Esophagus squamous epithelium (tissue), 5 donors: ENCODE results near the gene SMIM44. TPM values are rescaled to one million over a fixed set of nuclear protein-coding genes. Genes with fewer than 3 reads are reported as not detected.
"Not testable (repeated sequence)": the region's sequence is repeated elsewhere in the genome, so short reads cannot be mapped to it uniquely, and the experiment has no call there.

Source experiments
- DNase-seq: peaks from one replicate; lab custom pipeline; 2025; lab: John Stamatoyannopoulos, UW
- H3K27ac ChIP-seq, 4 donors: fragments of 200-600 bp; sonication (generic); one replicate each; pipeline ENCODE4 v1.5.1; 2016 to 2019; ENCODE audit warnings: mild to moderate bottlenecking in 1 of 4
- H3K27me3 ChIP-seq, 4 donors: fragments of 200-600 bp; sonication (generic); 1 replicate in 3 of 4; 2 replicates in 1 of 4; pipeline versions ENCODE4 v1.5.1 to v1.6.0; 2017 to 2021; ENCODE audit warnings: antibody characterized with exemption in 1 of 4
- H3K36me3 ChIP-seq, 3 donors: fragments of 200-600 bp; sonication (generic); one replicate each; pipeline ENCODE4 v1.5.1; 2016 to 2019
- H3K4me1 ChIP-seq, 3 donors: fragments of 200-600 bp; sonication (generic); one replicate each; pipeline ENCODE4 v1.5.1; 2017 to 2019
- H3K4me3 ChIP-seq, 4 donors: fragments of 200-600 bp; sonication (generic); 1 replicate in 3 of 4; 2 replicates in 1 of 4; pipeline ENCODE4 v1.5.1; 2016 to 2019; ENCODE audit warnings: mild to moderate bottlenecking in 2 of 4, moderate library complexity in 1 of 4
- H3K9me3 ChIP-seq, 3 donors: fragments of 200-600 bp; sonication (generic); one replicate each; pipeline ENCODE4 v1.5.1; 2016 to 2019
- POLR2A ChIP-seq, 4 donors: fragments of 450-650 bp; IDR thresholded peaks; one replicate each; pipeline ENCODE4 v1.6.1; 2017; ENCODE audit warnings: antibody characterized with exemption in 4 of 4, mild to moderate bottlenecking in 4 of 4, moderate library complexity in 3 of 4
- WGBS, 2 donors: methylation state at CpG; one replicate each; pipeline ENCODE4 v1.1.5; 2018; 5-methylcytosine and 5-hydroxymethylcytosine counted together
- intact Hi-C: fragments of 100-400 bp; cut with DNase I; formaldehyde crosslinking; loops from one replicate; pipeline ENCODE4 v1.15.0; 2022
- total RNA-seq, 4 donors: library from RNA; depleted of rRNA; stranded (reverse); fragments of >200 nt; gene quantifications; one replicate each; pipeline ENCODE4 v1.1.0, GENCODE V29; 2016
- TF ChIP-seq, protein P1 (sequence below), 6 experiments: fragments of 450-650 bp in 4 of 6; fragments of 200-600 bp in 2 of 6; sonication (generic) in 2 of 6; IDR thresholded peaks; one replicate each; pipeline ENCODE4 v1.5.1; 2016 to 2019; ENCODE audit warnings: antibody characterized with exemption in 6 of 6, mild to moderate bottlenecking in 4 of 6, moderate library complexity in 4 of 6
- donor health status: DM: yes; HTN: yes; CAD: no.

The SMIM44 gene
- total RNA-seq, 4 donors from 2014 or later: not detected

DNA sequence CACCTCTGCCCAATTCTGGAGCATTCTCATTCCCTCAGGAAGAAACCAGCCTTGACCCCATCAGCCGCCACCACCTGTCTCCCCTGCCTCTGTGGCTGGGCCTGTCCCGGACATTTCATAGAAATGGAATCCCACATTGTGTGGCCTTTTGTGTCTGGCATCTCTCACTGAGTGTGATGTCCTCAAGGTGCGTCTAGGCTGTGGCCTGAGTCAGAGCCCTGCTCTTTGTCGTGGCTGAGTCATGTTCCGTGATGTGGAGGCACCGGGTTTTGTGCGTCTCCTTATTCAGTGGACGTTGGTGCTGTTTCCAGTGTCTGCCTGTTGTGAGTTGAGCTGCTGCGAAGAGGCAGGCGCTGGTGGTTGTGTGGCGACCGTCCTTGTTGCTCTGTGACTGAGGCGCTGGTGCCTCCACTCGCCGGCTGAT is 26.3 kb upstream of the SMIM44 start:
- Histone ChIP-seq H3K36me3 (peaks cover 0 to 50% (median 0%) of the 10 kb centered on the region in 3 donors), H3K4me1 (peaks cover 11 to 90% (median 23%) of the 10 kb centered on the region in 3 donors), H3K4me3 (no peak overlapping the region), H3K27ac (peak overlapping the region in 2 of 4 donors; percentile 61 to 71), H3K9me3 (no peaks in the 10 kb centered on the region), H3K27me3 (no peaks in the 10 kb centered on the region)
- no peak for DNase-seq
- intact Hi-C loops: loop anchor here (5.0 kb wide), 1 partner anchor 58 kb away; no protein-coding TSS in a partner anchor
- 74 to 79% methylated on average over 5 of the region's 15 CpGs for WGBS, 2 donors
- TF ChIP-seq POLR2A (IDR thresholded peaks at IDR 0.05): no peak
- TF ChIP-seq, protein P1, sequence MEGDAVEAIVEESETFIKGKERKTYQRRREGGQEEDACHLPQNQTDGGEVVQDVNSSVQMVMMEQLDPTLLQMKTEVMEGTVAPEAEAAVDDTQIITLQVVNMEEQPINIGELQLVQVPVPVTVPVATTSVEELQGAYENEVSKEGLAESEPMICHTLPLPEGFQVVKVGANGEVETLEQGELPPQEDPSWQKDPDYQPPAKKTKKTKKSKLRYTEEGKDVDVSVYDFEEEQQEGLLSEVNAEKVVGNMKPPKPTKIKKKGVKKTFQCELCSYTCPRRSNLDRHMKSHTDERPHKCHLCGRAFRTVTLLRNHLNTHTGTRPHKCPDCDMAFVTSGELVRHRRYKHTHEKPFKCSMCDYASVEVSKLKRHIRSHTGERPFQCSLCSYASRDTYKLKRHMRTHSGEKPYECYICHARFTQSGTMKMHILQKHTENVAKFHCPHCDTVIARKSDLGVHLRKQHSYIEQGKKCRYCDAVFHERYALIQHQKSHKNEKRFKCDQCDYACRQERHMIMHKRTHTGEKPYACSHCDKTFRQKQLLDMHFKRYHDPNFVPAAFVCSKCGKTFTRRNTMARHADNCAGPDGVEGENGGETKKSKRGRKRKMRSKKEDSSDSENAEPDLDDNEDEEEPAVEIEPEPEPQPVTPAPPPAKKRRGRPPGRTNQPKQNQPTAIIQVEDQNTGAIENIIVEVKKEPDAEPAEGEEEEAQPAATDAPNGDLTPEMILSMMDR (IDR thresholded peaks at IDR 0.05): no peak

DNA sequence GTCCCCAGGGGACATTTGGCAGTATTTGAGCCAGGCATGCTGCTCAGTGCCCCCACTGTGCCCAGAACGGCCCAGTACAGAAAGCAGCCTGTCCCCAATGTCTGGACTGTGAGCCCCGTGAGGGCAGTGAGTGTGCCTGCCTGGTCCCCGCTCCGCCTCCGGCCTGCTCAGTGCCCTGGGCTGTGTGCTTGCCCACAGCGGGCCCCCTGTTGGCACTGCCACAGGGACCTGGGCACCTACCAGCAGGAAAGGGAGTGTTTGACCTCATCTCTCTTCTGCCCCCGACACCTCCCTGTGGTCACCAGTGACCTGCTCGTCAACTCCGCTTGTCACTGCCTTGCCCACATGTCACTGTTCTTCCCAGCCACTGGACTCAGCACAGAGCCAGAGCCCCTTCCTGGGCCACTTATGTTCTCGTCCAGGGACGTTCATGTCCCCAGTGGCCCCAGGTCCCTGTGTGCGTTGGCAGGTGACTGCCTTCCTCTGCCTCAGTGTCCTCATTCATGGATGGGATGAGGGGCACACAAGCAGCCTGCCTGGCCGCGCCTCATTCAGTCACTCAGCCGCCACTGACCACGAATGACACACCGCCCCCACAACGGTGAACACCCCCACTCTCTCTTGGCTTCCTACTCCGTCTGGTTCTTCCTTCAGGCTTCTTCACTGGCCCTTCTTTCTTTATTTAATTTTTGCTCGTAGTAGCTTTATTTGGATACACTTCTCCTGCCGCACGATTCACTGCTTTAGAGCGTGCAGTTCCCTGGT is 25.7 kb upstream of the SMIM44 start:
- intact Hi-C loops: loop anchor here (5.0 kb wide), 1 partner anchor 58 kb away; no protein-coding TSS in a partner anchor
- DNase-seq: no peak
- TF ChIP-seq POLR2A (IDR thresholded peaks at IDR 0.05): no peak
- TF ChIP-seq, protein P1 (IDR thresholded peaks at IDR 0.05): no peak
- Histone ChIP-seq H3K27me3 (no peaks in the 10 kb centered on the region), H3K9me3 (no peaks in the 10 kb centered on the region), H3K36me3 (peaks cover 0 to 50% (median 0%) of the 10 kb centered on the region in 3 donors), H3K27ac (peak overlapping the region in 3 of 4 donors; percentile 26 to 71 (median 61)), H3K4me3 (no peak overlapping the region), H3K4me1 (peaks cover 11 to 83% (median 23%) of the 10 kb centered on the region in 3 donors)
- WGBS, 2 donors: 74 to 81% methylated on average over 15 to 17 of the region's 23 CpGs

GRCh38 chr19:3508121-3508661 is 24.9 kb upstream of the SMIM44 start:
- DNase-seq, H3K27me3 ChIP-seq, H3K9me3 ChIP-seq: not testable (repeated sequence)
- 87 to 93% methylated on average over 10 to 16 of the region's 18 CpGs for whole genome bisulfite sequencing, 2 donors
- Histone ChIP-seq H3K27ac (peak overlapping the region; percentile 26 to 98 (median 96)), H3K36me3 (peaks cover 0 to 46% (median 0%) of the 10 kb centered on the region in 3 donors), H3K4me1 (peaks cover 11 to 76% (median 23%) of the 10 kb centered on the region in 3 donors), H3K4me3 (peak overlapping the region in 1 of 4 donors; percentile 100)
- intact Hi-C loops: loop anchor here (5.0 kb wide), 1 partner anchor 59 kb away; no protein-coding TSS in a partner anchor

DNA sequence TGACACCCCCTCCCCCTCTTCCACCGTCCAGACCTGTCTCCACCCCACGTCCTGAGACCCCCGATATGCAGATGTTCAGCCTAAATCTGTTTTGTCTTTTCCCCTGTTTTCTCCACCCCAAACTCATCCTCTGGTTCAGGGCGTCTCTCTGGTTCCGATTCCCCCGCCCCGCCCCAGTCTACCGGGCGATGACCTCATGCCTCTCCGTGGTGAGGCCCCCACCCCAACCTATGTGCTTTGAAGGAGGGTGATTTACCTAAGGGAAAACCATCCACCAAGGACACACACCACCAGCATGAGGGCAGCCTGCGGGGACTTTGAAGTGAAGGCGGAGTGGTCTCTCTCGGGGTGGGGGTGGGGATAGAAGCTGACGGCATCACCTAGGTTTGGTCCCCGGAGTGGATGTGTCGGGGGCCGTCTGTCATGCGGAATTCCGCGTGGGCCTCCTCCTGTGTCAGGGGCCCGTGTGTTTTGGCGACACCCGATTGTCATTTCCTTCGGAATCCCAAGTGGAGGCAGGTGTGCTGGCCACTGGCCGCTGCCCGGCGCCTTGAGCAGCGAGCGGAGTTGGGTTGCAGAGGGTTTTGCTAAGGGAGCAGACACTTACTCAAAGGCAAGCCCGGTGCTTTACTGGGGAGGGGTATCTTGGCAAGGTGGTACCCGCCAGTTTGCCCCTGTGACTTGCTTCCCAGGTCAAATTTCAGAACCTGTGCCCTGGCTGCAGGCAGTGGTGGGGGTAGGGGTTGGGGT is 24.3 kb upstream of the SMIM44 start:
- no peaks in the 10 kb centered on the region for H3K27me3 ChIP-seq
- TF ChIP-seq, protein P1 (IDR thresholded peaks at IDR 0.05): no peak
- TF ChIP-seq POLR2A (IDR thresholded peaks at IDR 0.05): peak in 2 of 4 donors; percentile 18 to 39
- intact Hi-C loops: loop anchor here (5.0 kb wide), 1 partner anchor 60 kb away; no protein-coding TSS in a partner anchor
- peaks cover 0 to 41% (median 0%) of the 10 kb centered on the region in 3 donors for H3K36me3 ChIP-seq
- peak overlapping the region; percentile 80 to 100 (median 96) for H3K4me3 ChIP-seq
- H3K27ac ChIP-seq: peak overlapping the region; percentile 92 to 98 (median 96)
- no peaks in the 10 kb centered on the region for H3K9me3 ChIP-seq
- no peak for DNase-seq
- H3K4me1 ChIP-seq: peaks cover 11 to 69% (median 20%) of the 10 kb centered on the region in 3 donors
- 20 to 38% methylated on average over 13 to 26 of the region's 31 CpGs for WGBS, 2 donors
